NCI-H345 (cell line): ENCODE results near the gene ALKAL2.
A peak's percentile ranks its signal among the peaks of the same experiment; 100 is the strongest.

Experiments
- DNase-seq: peaks from one replicate; lab custom pipeline; 2025; lab: John Stamatoyannopoulos, UW

The ALKAL2 gene

DNA sequence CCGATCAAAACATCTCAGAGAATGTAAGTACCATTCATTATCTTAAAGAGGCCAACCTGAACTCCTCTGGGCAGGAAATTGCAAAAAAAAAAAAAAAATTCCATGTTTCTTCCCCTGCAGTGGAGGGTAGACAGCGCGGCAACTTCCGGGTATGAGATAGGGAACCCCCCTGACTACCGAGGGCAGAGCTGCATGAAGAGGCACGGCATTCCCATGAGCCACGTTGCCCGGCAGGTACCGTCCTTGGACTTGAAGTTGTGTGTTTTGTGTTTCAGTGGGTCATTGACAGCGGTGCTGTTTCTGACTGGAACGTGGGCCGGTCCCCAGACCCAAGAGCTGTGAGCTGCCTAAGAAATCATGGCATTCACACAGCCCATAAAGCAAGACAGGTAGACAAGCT is 16.0 kb downstream of the ALKAL2 start:
- no peak for DNase-seq

DNA sequence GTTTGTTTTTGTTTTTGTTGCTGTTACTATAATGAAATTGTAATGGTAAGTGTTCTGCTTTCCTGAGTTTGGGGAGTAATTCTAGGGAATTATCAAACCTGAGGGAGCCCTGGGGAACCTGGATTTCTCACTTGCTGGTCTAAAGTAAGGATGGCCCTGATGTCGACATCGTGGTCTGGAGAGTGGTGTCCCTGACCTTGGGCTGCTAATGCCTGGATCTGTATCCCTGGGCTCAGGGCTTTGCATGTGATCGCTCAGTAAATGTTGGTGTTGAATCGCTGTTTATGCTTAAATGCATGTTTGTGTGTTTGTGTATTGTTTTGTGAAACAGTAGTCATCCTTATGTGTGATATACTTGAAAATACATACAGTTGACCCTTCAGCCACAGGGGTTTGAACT is 17.0 kb downstream of the ALKAL2 start:
- DNase-seq: no peak

DNA sequence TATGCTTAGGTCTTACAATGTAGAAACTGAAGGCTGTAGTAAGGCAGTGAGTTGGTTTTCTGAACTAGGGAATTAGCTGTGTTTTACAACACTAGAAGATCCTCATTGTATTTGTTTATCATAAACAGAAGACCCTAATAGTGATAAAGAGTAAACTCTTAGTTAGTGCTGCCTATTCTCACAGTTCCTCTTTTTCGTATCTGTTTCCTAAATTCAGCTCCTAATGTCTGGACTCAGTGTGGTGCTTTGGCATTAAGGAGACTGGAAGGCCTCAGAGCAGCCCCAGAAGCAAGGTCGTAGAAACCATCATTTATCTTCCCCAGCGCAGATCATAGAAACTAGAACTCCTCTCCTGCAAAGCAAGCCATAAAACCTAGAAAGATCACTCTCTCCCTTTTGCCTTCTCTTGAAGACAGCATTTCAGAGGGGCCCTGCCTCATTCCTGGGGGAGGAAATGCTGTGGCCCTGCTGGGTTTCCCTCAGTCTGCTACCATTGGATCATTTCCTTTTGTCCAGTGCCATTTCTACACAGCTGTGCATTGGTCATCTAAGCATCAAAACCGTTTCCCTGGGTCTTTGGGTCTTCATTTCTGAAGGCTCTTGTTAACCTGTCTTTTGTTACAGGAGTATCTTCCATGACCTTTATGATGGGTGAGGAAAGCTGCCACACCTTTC is 18.4 kb downstream of the ALKAL2 start:
- DNase-seq: no peak

- DNase-seq: no peak
Observed at GRCh38 chr2:268323-268722, 19.6 kb downstream of the ALKAL2 start.

GRCh38 chr2:264493-265468 is 23.1 kb downstream of the ALKAL2 start, which contains the start of gene ACP1:
TSS of gene ACP1 (plus strand) at chr2:264947. CDS start at chr2:264965, 18 bp downstream.
- DNase-seq: peak; percentile 99

DNA sequence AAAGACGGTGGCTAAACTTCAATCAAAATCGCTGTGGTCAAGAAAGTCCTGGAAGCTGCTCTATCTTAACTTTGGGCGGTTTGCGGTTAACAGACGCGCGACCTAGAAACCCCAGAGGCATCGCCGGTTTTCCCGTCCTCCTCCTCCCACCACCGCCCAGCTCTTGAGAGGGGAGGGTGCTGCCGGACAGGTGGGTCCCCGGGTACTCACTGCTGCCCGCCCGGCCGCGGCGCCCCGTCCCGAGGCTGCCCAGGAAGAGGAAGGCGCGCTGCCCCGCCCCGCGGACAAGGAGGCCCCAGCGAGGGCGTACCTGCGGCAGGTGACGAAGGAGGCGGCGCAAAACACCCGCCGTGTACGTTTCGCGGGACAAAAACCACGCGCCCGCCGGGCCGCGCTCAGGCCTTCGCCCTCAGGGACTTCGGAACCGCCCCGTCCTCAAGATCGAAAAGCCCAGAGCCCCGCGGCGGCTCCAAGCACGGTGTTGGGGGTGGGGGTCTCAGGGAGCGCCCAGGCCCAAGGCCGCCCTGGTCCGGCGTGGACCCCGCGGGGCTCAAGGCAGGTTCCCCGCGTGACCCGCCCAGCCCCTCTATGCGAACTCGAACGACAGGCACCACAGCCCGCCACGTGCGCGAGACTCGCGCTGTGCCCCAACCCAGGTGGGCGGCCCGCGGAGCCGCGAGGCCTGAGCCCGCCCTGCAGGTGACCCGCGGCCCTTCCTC is 24.0 kb downstream of the ALKAL2 start, which contains the start of gene SH3YL1:
TSS of gene SH3YL1 (minus strand) at position 259 of the 719 bp plus-strand sequence. CDS start at position 211, 48 bp downstream.
- peak; percentile 68 for DNase-seq

DNA sequence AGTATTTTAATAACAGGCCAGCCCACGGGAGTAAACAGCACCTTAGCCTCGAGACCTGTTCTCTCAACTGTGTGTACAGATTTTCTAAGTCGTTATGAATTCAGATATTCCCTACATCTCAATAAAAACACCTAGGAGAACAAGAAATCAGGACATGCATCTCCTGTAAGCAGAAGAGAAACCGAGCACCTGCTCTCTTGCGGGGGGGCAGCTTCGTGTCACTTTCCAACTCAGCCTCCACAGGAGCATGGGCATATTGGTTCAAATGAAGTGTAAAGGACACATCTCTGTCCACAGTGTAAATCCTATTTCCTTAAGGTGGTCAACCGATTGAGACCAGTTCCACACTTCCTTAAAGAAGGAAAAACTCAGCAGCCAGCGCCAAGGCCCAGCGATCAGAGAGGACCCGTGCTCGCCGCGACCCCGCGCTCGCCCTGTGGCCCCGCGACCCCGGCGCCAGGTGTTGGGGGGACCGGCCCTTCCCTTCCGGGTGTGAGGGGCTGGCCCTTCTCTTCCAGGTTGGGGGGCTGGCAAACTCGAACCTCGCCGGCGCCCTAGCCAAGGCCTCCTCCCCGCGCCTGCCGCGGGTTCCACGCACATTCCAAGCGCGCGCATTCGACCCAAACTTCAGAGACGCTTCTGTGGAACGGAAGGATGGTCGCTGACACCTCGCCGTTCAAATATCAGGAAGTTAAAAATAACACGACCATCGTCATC is 24.7 kb downstream of the ALKAL2 start:
- DNase-seq: no peak

DNA sequence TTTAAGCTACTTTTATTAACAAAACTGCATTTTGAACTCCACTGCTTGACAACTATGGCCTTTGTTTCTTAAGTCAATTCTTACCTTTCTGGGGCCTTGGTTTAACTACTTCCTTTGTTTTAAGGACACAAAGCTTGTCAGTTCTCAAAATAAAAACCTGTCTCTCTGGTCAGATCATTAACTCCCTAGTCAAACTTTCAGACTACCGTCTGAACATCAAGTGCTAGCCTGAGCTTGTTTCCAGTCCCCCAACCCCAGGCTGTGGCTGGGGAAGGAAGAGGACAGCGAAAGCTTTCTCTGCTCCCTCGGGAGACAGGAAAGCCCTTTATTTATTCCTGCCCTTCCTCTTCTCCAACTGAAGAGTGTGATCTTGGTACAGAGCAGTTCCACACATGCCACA is 25.8 kb downstream of the ALKAL2 start:
- DNase-seq: no peak

- DNase-seq: no peak
Observed at GRCh38 chr2:260507-261161, 27.3 kb downstream of the ALKAL2 start.

DNA sequence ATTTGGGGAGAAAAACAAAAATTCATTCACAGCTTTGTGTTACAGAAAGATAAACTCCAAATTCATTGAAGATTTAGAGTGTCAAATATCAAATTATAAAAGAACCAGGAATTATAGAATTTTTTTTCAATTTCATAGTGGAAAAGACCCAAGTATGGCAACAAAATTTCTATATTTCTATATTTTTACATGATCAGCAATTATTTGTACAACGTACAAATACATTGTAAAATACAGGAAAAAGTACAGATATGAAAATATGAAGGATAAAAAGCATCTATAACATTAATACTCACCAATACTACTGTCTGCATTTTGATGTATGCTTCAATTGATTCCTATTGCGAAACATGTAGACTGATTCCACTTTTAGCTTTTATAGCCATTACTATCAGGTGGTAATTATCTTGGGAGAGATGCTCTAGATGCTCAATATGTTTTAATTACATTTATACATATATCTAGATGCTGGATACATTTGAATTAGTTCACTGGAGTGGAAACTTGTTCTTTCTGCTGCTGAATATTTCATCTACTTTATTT is 28.0 kb downstream of the ALKAL2 start:
- no peak for DNase-seq

DNA sequence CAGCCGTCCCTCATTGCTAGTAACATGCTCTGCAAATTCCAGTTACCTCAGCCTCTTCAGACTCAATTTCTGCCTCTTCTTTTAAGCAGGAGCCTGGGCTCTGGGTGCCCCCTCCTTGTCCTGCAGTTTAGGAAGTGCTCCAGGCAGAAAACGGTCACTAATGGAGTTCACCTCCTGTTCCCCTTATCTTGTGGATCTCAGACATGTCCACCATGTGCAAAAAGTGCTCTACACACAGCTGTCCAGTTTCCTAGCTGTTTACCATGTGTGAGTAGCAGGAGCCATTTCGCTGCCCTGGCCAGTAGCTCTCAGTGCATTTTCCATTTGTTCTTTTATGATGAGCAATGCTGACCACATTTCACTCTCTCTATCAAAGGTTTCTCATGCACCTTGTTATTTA is 29.0 kb downstream of the ALKAL2 start:
- no peak for DNase-seq

- no peak for DNase-seq
Observed at GRCh38 chr2:257842-258241, 30.0 kb downstream of the ALKAL2 start.

- DNase-seq: no peak
Observed at GRCh38 chr2:257429-257828, 30.5 kb downstream of the ALKAL2 start.

GRCh38 chr2:256094-256493 is 31.8 kb downstream of the ALKAL2 start:
- no peak for DNase-seq

GRCh38 chr2:255195-255594 is 32.7 kb downstream of the ALKAL2 start:
- DNase-seq: no peak

- peak; percentile 35 for DNase-seq
Observed at GRCh38 chr2:254241-254640, 33.6 kb downstream of the ALKAL2 start.

- DNase-seq: no peak
Observed at GRCh38 chr2:253202-253638, 34.7 kb downstream of the ALKAL2 start.

GRCh38 chr2:252001-252602 is 35.8 kb downstream of the ALKAL2 start:
- no peak for DNase-seq

DNA sequence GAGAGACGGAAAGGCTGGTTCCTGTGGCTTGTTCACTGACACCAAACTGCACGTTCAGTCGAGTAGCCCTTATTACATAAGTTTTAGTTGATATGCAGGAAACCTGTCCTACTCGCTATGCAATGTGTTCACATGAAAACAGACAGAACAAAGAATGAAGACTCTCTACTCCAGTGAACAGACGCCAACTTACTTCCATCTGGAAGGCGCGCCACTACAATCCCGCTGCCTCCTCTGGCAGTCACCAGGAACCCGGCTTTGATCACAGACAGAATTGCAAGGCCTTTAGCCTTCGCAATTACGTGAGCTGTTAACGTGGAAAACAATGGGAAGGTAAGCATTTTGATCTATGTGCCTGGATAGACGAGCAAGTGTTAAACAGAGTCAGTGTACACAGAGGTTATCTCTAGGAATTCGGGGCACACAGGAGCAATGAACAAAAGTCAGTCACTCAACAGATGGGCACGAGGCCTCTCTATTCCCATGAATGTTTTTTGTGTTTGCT is 38.3 kb downstream of the ALKAL2 start:
- no peak for DNase-seq

DNA sequence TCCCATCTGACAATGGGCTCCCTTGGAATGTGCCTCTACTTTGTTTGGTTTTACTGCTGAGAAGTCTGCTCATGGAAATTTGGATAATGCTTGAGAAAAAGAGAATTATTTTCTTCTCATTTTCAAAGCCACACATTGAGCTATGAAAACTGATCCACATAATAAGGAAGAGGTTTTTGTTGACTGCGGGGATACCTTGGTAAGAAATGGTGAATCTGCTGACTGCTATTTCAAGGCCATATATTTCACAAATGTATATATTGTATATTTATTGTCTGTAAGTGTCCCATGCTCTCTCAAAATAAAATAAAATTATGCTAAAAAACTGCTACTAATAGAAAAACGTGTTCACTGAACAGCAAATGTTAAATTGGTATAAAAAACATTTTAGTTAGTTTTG is 39.2 kb downstream of the ALKAL2 start:
- DNase-seq: no peak
